GM12878 (cell line): Measurements from ENCODE around the gene RTN4R. TPM values are rescaled to one million over a fixed set of nuclear protein-coding genes. Genes with fewer than 3 reads are reported as not detected.

Experiments used
- ATAC-seq: fragments of 200-7000 bp; cut with Tn5 transposase; 3 replicates; pipeline ENCODE4 v1.9.1; 2020; ENCODE audit warnings: mild to moderate bottlenecking, moderate library complexity
- BruUV-seq: library from RNA; stranded (reverse); fragments of 400-500 nt; replicated peaks from 2 replicates; lab custom pipeline; 2021; lab: Mats Ljungman, UMichigan
- CTCF ChIA-PET: fragments of 300-600 bp; sonication (Branson Sonifier 250); formaldehyde crosslinking; extraction: SDS; loops from one replicate; lab custom pipeline; 2021; ENCODE audit warnings: inconsistent platforms; lab: Yijun Ruan, JAX
- POLR2A ChIA-PET: fragments of 350-600 bp; formaldehyde crosslinking; extraction: SDS; loops from one replicate; lab custom pipeline; 2021; ENCODE audit warnings: inconsistent platforms; lab: Charles Lee
- RAD21 ChIA-PET: fragments of 300-600 bp; sonication (Branson Sonifier 250); formaldehyde crosslinking; loops from one replicate; lab custom pipeline; 2023; ENCODE audit warnings: antibody characterized with exemption; ENCODE audit not compliant: unreplicated experiment; lab: Charles Lee
- SMC1A ChIA-PET: fragments of 300-600 bp; sonication (Branson Sonifier 250); formaldehyde crosslinking; loops from one replicate; lab custom pipeline; 2023; ENCODE audit not compliant: unreplicated experiment, uncharacterized antibody; lab: Charles Lee
- DNase-seq: peaks from one replicate; pipeline ENCODE4 v3.0.0-alpha.2; 2011; ENCODE audit warnings: low read depth, low spot score
- FAIRE-seq: peaks from 3 replicates; lab custom pipeline; 2011; peaks lifted over from hg19 to GRCh38; lab: Jason Lieb, UNC
- H2AFZ ChIP-seq: 2 replicates; pipeline ENCODE4 v1.6.0; 2011; ENCODE audit warnings: low read depth, low read length, control low read depth; ENCODE audit not compliant: control insufficient read depth
- H3K27ac ChIP-seq: 2 replicates; pipeline ENCODE4 v1.5.1; 2011; ENCODE audit warnings: control low read depth; ENCODE audit not compliant: control insufficient read depth, insufficient read depth
- H3K27me3 ChIP-seq, 2 experiments: replicated peaks in 1 of 2; 2 replicates each; pipeline versions ENCODE4 v1.6.0 to v1.6.1; 2011; ENCODE audit warnings: low read length in 1 of 2; ENCODE audit not compliant: control insufficient read depth in 2 of 2, insufficient read depth in 2 of 2
- H3K36me3 ChIP-seq, 2 experiments: 2 replicates each; pipeline ENCODE4 v1.5.1; 2011; ENCODE audit warnings: low read length in 1 of 2; ENCODE audit not compliant: control insufficient read depth in 2 of 2, insufficient read depth in 2 of 2
- H3K4me1 ChIP-seq: 2 replicates; pipeline ENCODE4 v1.6.1; 2011; ENCODE audit warnings: mild to moderate bottlenecking, low read length, moderate library complexity, mixed read lengths; ENCODE audit not compliant: control insufficient read depth, insufficient read depth
- H3K4me2 ChIP-seq: 2 replicates; pipeline ENCODE4 v1.6.0; 2011; ENCODE audit warnings: control low read depth; ENCODE audit not compliant: control insufficient read depth, insufficient read depth
- H3K4me3 ChIP-seq: fragments of 200-600 bp; sonication (generic); 2 replicates; pipeline ENCODE4 v1.5.1; 2016
- H3K79me2 ChIP-seq: 2 replicates; pipeline ENCODE4 v1.6.0; 2011; ENCODE audit warnings: low read length; ENCODE audit not compliant: control insufficient read depth, insufficient read depth
- H3K9ac ChIP-seq: 2 replicates; pipeline ENCODE4 v1.8.0; 2011; ENCODE audit warnings: low read length, control low read depth, mixed read lengths; ENCODE audit not compliant: control insufficient read depth, insufficient read depth
- H3K9me3 ChIP-seq: replicated peaks from 3 replicates; pipeline ENCODE4 v1.5.1; 2011; ENCODE audit warnings: mild to moderate bottlenecking, low read length; ENCODE audit not compliant: control insufficient read depth, insufficient read depth
- H4K20me1 ChIP-seq: 2 replicates; pipeline ENCODE4 v1.6.0; 2011; ENCODE audit not compliant: control insufficient read depth, insufficient read depth
- ATF7 ChIP-seq: fragments of 450-650 bp; IDR thresholded peaks from 2 replicates; pipeline ENCODE4 v1.6.1; 2016; ENCODE audit warnings: low read depth, mild to moderate bottlenecking
- CHD2 ChIP-seq: IDR thresholded peaks from 2 replicates; pipeline ENCODE4 v1.6.1; 2011; ENCODE audit warnings: low read depth, low read length, improper control_type of control experiment, borderline replicate concordance
- CHD4 ChIP-seq: fragments of 200-600 bp; sonication (generic); IDR thresholded peaks from 2 replicates; pipeline ENCODE4 v1.6.1; 2016; ENCODE audit warnings: mild to moderate bottlenecking
- JUNB ChIP-seq: IDR thresholded peaks from 2 replicates; pipeline ENCODE4 v1.6.1; 2016; ENCODE audit warnings: antibody characterized with exemption, mild to moderate bottlenecking
- PAX5 ChIP-seq: IDR thresholded peaks from 2 replicates; pipeline ENCODE4 v1.6.1; 2011; ENCODE audit warnings: low read depth, low read length, borderline replicate concordance
- POLR2AphosphoS5 ChIP-seq: IDR thresholded peaks from 2 replicates; pipeline ENCODE4 v1.6.1; 2011; ENCODE audit warnings: mild to moderate bottlenecking, low read length, inconsistent platforms
- POU2F2 ChIP-seq: IDR thresholded peaks from 3 replicates; pipeline ENCODE4 v1.6.1; 2011; ENCODE audit warnings: low read depth, mild to moderate bottlenecking, low read length, borderline replicate concordance
- RB1 ChIP-seq: fragments of 450-650 bp; formaldehyde crosslinking; IDR thresholded peaks from 2 replicates; pipeline ENCODE4 v1.6.1; 2017; ENCODE audit warnings: mild to moderate bottlenecking, borderline replicate concordance
- RCOR1 ChIP-seq: conservative IDR thresholded peaks from 2 replicates; pipeline ENCODE4 v1.6.1; 2012; ENCODE audit warnings: low read depth, low read length, improper control_type of control experiment
- RUNX3 ChIP-seq: IDR thresholded peaks from 2 replicates; pipeline ENCODE4 v1.6.1; 2012; ENCODE audit warnings: low read length, inconsistent platforms
- SMC3 ChIP-seq: IDR thresholded peaks from 2 replicates; pipeline ENCODE4 v1.6.1; 2011; ENCODE audit warnings: low read length, improper control_type of control experiment, borderline replicate concordance
- SUZ12 ChIP-seq: fragments of 200-600 bp; sonication (generic); IDR thresholded peaks from one replicate; pipeline ENCODE4 v1.6.1; 2018; ENCODE audit warnings: antibody characterized with exemption, mild to moderate bottlenecking; ENCODE audit not compliant: unreplicated experiment
- WGBS: methylation state at CpG from one replicate; pipeline ENCODE4 v1.1.6; 2016; ENCODE audit warnings: low lambda C conversion rate; ENCODE audit not compliant: insufficient replicate concordance, insufficient coverage; ENCODE audit errors: missing lambda C conversion rate; 5-methylcytosine and 5-hydroxymethylcytosine counted together
- in situ Hi-C: fragments of 300-500 bp; cut with MboI; formaldehyde crosslinking; loops from 9 replicates; pipeline ENCODE4 v1.14.3; 2018; ENCODE audit warnings: mixed read lengths
- intact Hi-C: fragments of 100-400 bp; cut with micrococcal nuclease; formaldehyde crosslinking; loops from one replicate; pipeline ENCODE4 v1.14.2; 2022; ENCODE audit not compliant: unreplicated experiment
- polyA plus RNA-seq, 11 experiments: library from polyadenylated mRNA; depleted of rRNA in 4 of 11; unstranded in 6 of 11; stranded (reverse) in 5 of 11; fragments of >200 nt; fragmentation: Nextera tagmentation in 4 of 11; fragmentation: Illumina TruSeq in 1 of 11; extraction: Ambion mirVana in 4 of 11; extraction: Trizol in 1 of 11; gene quantifications; 1 replicate in 1 of 11; 2 replicates in 10 of 11; pipeline versions ENCODE4 v1.2.1 to v1.2.3, GENCODE V29; 2011 to 2016; ENCODE audit warnings: inconsistent platforms in 2 of 11, missing spikeins in 2 of 11, low read depth in 1 of 11
- total RNA-seq, 4 experiments: library from RNA; depleted of rRNA in 3 of 4; stranded (reverse); fragments of >200 nt in 3 of 4; fragmentation: Illumina TruSeq in 1 of 4; extraction: Trizol in 1 of 4; gene quantifications; 2 replicates each; pipeline versions ENCODE4 v1.2.1 to v1.2.3, GENCODE V29; 2013 to 2021

Gene RTN4R
- total and polyA plus RNA-seq, 10 of the 15 experiments (the other 5 are each of a cell fraction or from before 2014, with no cell fraction given): 0.03 to 1.0 (median 0.60) TPM; not detected in 2

- no peak overlapping the region for H2AFZ ChIP-seq
These were observed 71.8 kb downstream of the RTN4R start for GRCh38 chr22:20196094-20196842.

More at GRCh38 chr22:20196094-20196842, 71.8 kb downstream of the RTN4R start:
- CTCF ChIA-PET: interaction anchor here (0.8 kb wide), 1 partner anchor 42 kb away, joined by 3 read pairs; no protein-coding TSS in a partner anchor
- intact Hi-C loops: no loop called here
- DNase-seq (no peak), ATAC-seq (no peak; the same call in 2 of the 3 replicates), FAIRE-seq (no peak)
- Histone ChIP-seq H3K27ac (no peak overlapping the region), H4K20me1 (no peaks in the 10 kb centered on the region), H3K79me2 (no peaks in the 10 kb centered on the region), H3K4me1 (no peaks in the 10 kb centered on the region), H3K9ac (no peak overlapping the region), H3K4me2 (no peak overlapping the region), H3K9me3 (no peaks in the 10 kb centered on the region), H3K27me3 (peaks cover 0 to 2% of the 10 kb centered on the region in 2 experiments; a peak in 3 of 4 replicates), H3K36me3 (no peaks in the 10 kb centered on the region), H3K4me3 (no peak overlapping the region)
- POLR2A ChIA-PET: no interaction called here
- TF ChIP-seq JUNB: no peak
- TF ChIP-seq PAX5: no peak
- no peak for TF ChIP-seq RUNX3
- no peak for TF ChIP-seq RB1
- no peak for TF ChIP-seq SMC3
- TF ChIP-seq POU2F2: no peak
- TF ChIP-seq CHD2: no peak
- TF ChIP-seq SUZ12: no peak
- TF ChIP-seq CHD4: no peak
- TF ChIP-seq ATF7: no peak
- no peak for TF ChIP-seq POLR2AphosphoS5
- TF ChIP-seq RCOR1: no peak
- SMC1A ChIA-PET: interaction anchor here (1.4 kb wide), 1 partner anchor 10 kb away, joined by 4 read pairs; no protein-coding TSS in a partner anchor
- 14% methylated on average over 19 of the region's 19 CpGs for WGBS
- no TSS peak for BruUV-seq
- RAD21 ChIA-PET: no interaction called here
- in situ Hi-C loops: no loop called here
